Thyroid gland (tissue), 4 donors: ENCODE measurements around the gene TYW3.

Experiments
- CTCF ChIP-seq, 6 experiments: fragments of 200-600 bp in 3 of 6; fragments of 450-650 bp in 3 of 6; sonication (generic) in 3 of 6; IDR thresholded peaks; one replicate each; pipeline ENCODE4 v1.5.1; 2016 to 2019; ENCODE audit warnings: antibody characterized with exemption in 6 of 6, mild to moderate bottlenecking in 2 of 6, inconsistent platforms in 1 of 6, moderate library complexity in 1 of 6
- POLR2A ChIP-seq, 2 donors: fragments of 450-650 bp; IDR thresholded peaks; one replicate each; pipeline ENCODE4 v1.6.1; 2017; ENCODE audit warnings: antibody characterized with exemption in 2 of 2, mild to moderate bottlenecking in 2 of 2, moderate library complexity in 1 of 2

- no peak for TF ChIP-seq POLR2A (IDR thresholded peaks at IDR 0.05)
- TF ChIP-seq CTCF (IDR thresholded peaks at IDR 0.05): no peak
Observed at GRCh38 chr1:74811436-74812179, 78.7 kb downstream of the TYW3 start.
